ENCODE measurements around the gene MYBBP1A.
"Not testable (repeated sequence)": the region's sequence is repeated elsewhere in the genome, so short reads cannot be mapped to it uniquely, and the experiment has no call there.

The MYBBP1A gene, protein sequence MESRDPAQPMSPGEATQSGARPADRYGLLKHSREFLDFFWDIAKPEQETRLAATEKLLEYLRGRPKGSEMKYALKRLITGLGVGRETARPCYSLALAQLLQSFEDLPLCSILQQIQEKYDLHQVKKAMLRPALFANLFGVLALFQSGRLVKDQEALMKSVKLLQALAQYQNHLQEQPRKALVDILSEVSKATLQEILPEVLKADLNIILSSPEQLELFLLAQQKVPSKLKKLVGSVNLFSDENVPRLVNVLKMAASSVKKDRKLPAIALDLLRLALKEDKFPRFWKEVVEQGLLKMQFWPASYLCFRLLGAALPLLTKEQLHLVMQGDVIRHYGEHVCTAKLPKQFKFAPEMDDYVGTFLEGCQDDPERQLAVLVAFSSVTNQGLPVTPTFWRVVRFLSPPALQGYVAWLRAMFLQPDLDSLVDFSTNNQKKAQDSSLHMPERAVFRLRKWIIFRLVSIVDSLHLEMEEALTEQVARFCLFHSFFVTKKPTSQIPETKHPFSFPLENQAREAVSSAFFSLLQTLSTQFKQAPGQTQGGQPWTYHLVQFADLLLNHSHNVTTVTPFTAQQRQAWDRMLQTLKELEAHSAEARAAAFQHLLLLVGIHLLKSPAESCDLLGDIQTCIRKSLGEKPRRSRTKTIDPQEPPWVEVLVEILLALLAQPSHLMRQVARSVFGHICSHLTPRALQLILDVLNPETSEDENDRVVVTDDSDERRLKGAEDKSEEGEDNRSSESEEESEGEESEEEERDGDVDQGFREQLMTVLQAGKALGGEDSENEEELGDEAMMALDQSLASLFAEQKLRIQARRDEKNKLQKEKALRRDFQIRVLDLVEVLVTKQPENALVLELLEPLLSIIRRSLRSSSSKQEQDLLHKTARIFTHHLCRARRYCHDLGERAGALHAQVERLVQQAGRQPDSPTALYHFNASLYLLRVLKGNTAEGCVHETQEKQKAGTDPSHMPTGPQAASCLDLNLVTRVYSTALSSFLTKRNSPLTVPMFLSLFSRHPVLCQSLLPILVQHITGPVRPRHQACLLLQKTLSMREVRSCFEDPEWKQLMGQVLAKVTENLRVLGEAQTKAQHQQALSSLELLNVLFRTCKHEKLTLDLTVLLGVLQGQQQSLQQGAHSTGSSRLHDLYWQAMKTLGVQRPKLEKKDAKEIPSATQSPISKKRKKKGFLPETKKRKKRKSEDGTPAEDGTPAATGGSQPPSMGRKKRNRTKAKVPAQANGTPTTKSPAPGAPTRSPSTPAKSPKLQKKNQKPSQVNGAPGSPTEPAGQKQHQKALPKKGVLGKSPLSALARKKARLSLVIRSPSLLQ (N-terminal part only)

DNA sequence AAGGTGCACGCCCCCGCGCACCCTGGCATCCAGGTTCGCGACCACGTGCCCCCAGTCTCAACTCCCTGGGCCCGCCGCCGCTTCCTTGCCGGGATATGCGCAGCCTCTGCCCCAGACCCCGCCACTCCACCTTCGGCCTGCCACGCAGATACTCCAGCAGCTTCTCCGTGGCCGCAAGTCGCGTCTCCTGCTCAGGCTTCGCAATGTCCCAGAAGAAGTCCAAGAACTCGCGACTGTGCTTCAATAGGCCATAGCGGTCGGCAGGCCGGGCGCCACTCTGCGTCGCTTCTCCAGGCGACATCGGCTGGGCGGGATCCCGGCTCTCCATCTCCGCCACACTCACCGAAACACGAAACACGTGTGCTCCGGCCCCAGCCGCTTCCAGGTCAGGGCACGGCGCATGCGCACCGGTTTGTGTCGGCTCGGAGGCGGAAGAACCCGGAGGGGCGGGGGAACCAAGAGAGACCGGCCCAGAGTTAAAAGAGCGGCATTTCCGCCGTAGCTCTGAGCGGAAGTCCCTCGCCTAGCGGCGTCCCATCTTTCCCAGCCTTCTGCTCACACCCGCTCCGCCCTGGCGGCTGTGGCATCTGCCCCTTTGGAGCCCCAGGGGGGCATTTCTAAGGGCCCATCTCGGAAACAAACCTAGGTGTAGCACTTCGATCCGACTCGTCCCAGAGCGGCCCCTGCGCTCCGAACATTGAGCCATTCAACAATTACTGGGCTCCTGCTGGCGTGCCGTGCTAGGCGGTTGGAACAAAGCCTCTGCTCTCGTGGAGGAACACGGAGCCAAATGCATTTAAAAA lies at the start of gene MYBBP1A:
TSS of gene MYBBP1A (minus strand) at position 388 of the 803 bp plus-strand sequence. CDS start at position 328, 60 bp downstream.
- DNase-seq = peak; percentile 98 to 99

- not testable (repeated sequence) for DNase-seq
Observed at GRCh38 chr17:4604736-4605135, 49.6 kb upstream of the MYBBP1A start.

DNA sequence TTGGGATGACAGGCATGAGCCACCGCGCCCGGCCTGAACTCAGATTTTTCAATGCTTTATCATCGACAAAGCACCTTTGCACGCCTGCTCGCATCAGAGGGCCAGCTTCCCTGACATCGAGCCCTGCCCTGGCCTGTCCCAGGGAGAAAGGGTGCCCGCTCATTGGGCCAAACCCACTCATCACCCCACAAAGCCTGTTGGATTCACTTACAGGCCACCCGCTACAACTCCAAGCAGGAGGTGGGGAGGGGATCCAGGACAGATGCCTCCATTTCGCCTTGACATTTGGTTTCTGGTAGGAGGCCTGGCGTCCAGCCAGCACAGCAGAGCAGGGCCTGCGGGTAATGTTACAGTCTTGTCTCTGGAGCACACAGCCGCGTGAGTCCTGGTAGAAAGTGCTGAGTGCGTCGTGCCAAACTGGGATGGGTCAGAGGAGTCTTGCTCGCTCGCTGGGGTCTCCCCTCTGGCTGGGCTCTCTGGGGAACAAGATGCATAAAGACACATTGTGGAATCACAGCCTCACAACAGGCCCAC lies 49.0 kb upstream of the MYBBP1A start:
- DNase-seq = no peak

DNA sequence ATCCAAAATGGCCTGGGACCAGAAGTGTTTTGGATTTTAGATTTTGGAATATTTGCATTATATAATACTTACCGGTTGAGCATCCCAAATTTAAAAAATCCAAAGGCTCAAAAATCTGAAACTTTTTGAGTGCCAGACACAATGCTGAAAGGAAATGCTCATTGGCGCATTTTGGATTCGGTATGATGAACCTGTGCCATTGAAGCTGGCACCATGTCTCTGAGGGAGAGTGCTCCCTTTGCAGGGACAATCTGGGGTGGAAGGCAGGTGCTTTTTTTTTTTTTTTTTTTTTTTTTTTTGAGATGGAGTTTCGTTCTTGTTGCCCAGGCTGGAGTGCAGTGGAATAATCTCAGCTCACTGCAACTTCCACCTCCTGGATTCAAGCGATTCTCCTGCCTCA lies 46.9 kb upstream of the MYBBP1A start:
- no peak for DNase-seq

DNA sequence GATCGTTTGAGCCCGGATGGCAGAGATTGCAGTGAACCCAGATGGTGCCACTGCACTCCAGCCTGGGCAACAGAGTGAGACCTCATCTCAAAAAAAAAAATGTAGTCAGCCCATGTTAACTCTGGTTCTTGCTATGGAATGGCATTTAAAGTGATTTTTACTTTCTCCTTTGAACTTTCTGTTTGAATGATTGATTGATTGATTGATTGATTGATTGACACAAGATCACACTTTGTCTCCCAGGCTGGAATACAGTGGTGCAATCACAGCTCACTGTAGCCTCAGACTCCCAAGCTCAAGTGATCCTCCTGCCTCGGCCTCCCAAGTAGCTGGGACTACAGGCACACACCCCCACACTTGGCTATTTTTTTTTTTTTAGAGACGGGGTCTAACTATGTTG lies 46.1 kb upstream of the MYBBP1A start:
- no peak for DNase-seq

DNA sequence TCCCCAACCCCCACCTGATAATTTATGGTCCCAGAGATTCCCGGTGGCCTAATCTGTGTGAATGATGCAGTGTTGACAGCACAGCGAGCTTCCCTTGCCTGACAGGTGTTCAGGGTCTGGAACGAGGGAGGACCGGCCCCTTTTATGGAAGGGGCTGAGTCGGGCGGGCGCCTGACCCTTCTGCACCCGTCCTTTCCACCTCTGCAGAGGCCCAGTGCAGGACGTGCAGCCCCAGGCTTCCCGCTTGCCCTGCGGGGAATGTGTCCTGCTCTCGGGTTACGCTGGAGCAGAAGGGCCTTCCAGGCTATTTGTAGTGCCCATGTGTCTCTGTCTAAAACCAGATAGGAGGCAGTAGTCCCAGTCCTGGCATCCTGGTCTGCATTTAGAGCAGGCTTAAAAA lies 45.4 kb upstream of the MYBBP1A start:
- no peak for DNase-seq

- DNase-seq = no peak
Observed at GRCh38 chr17:4599505-4600281, 44.5 kb upstream of the MYBBP1A start.

- DNase-seq = no peak
Observed at GRCh38 chr17:4598776-4599504, 43.8 kb upstream of the MYBBP1A start.

GRCh38 chr17:4597975-4598374 lies 42.8 kb upstream of the MYBBP1A start:
- DNase-seq = no peak

- DNase-seq = no peak
Observed at GRCh38 chr17:4596636-4597380, 41.6 kb upstream of the MYBBP1A start.

GRCh38 chr17:4595685-4596342 lies 40.6 kb upstream of the MYBBP1A start:
- not testable (repeated sequence) for DNase-seq

DNA sequence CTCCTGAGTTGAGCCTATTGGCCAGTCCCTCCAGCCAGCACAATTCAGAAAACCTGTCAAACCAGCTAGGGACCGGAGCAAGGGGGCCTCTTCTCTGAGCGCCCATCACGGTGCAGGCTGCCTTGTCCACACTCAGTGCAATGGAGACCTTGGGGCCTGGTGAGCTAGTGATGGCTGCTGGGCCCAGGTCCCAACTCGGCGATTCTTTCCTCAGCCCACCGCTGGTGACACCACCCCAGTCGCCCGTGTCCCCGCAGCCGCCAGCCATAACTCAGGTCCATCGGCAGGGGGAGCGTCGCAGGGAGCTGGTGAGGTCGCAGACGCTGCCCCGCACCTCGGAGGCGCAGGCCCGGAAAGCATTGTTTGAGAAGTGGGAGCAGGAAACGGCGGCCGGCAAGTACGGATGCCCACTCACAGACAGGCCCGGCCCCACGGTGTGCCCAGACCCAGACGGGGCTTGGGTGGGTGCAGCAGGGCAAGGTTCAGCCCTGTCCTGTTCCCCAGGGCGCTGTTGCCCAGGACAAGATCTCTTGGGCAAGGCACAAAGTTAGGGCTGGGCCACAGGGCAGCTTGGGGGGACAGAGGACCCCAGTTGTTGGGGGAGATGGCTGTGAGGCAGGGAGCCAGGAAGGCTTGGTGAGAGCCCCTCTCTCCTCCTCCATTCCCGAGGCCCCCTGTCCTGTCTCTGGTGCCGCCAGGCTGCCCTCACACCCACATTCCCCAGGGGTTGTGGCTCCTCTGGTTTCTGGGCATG lies 39.9 kb upstream of the MYBBP1A start:
- DNase-seq = peak; percentile 38 to 60

GRCh38 chr17:4594406-4594805 lies 39.2 kb upstream of the MYBBP1A start:
- DNase-seq = no peak

GRCh38 chr17:4593021-4593421 lies 37.8 kb upstream of the MYBBP1A start:
- no peak for DNase-seq

DNA sequence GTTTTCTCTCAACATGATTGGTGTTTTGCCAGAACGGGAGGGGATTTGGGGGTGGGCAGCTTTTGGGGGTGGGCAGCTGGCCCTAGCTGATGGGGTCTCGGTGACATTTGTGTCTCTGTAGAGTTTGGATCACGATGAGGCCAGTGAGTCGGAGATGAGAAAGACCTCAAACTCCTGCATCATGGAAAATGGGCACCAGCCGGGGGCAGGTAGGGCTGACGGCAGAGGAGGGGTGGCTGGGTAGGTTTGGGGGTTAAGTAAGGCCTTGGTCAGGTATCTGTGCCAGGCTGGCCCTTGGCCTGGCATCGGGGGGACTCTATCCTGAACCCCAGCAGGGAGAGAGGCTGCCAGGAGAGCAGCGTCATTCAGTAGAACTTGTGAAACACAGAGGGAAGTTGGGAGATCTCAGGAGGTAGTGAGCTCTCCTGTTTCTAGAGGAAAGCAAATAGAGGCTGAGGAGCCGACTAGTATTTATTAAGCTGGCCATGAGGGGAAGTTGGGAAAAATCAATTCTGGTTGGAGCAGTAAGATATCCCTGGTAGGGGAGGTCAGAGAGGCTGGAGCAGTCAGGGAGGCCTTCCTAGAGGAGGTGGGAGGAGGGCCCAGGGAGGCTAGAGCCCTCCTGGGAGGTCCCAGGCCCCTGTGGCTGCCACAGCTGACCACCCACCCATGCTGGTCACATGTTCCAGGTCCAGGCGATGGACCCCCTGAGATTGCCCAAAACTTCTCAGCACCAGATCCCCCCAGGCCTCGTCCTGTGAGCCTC lies 37.2 kb upstream of the MYBBP1A start:
- DNase-seq = no peak

- no peak for DNase-seq
Observed at GRCh38 chr17:4591529-4591928, 36.3 kb upstream of the MYBBP1A start.

- no peak for DNase-seq
Observed at GRCh38 chr17:4590981-4591453, 35.8 kb upstream of the MYBBP1A start.

All from stimulated activated CD4-positive, alpha-beta T cell treated with anti-CD3 and anti-CD28 coated beads, Interleukin-2, amount 100 ng/mL, for 24 hours (primary cell).